Measurements from ENCODE around the gene IDE.
"Not testable (repeated sequence)": the region's sequence is repeated elsewhere in the genome, so short reads cannot be mapped to it uniquely, and the experiment has no call there.

Gene IDE

DNA sequence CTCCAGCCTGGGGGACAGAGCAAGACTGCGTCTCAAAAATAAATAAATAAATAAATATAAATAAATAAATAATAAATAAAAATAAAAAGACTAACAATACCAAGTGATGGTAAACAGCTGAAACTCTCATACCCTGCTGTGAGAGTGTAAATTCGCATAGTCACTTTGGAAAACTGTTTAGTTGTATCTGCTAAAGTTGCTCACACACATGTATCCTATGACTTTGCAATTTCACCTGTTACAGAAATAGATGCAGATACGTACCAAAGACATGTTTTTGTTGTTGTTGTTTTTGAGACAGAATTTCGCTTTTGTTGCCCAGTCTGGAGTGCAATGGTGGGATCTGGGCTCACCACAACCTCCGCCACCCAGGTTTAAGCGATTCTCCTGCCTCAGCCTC is 135.7 kb downstream of the IDE start:
- no peak overlapping the region for H3K4me3 ChIP-seq (ENCODE audit: insufficient read depth, low read length, poor library complexity, severe bottlenecking)
- H3K9me3 ChIP-seq (ENCODE audit: insufficient read depth, low read length): no peaks in the 10 kb centered on the region
- no peak overlapping the region for H3K9ac ChIP-seq (ENCODE audit: low read length)
- H3K36me3 ChIP-seq (ENCODE audit: low read length): no peaks in the 10 kb centered on the region
- no peak overlapping the region for H3K4me2 ChIP-seq (ENCODE audit: low read depth, low read length, poor library complexity, severe bottlenecking)
- no peak overlapping the region for H3K27ac ChIP-seq (ENCODE audit: low read depth, low read length)
- H3K27me3 ChIP-seq (ENCODE audit: low read length): no peaks in the 10 kb centered on the region
- H3K79me2 ChIP-seq (ENCODE audit: insufficient read depth, low read length): no peaks in the 10 kb centered on the region
- TF ChIP-seq, protein P1, sequence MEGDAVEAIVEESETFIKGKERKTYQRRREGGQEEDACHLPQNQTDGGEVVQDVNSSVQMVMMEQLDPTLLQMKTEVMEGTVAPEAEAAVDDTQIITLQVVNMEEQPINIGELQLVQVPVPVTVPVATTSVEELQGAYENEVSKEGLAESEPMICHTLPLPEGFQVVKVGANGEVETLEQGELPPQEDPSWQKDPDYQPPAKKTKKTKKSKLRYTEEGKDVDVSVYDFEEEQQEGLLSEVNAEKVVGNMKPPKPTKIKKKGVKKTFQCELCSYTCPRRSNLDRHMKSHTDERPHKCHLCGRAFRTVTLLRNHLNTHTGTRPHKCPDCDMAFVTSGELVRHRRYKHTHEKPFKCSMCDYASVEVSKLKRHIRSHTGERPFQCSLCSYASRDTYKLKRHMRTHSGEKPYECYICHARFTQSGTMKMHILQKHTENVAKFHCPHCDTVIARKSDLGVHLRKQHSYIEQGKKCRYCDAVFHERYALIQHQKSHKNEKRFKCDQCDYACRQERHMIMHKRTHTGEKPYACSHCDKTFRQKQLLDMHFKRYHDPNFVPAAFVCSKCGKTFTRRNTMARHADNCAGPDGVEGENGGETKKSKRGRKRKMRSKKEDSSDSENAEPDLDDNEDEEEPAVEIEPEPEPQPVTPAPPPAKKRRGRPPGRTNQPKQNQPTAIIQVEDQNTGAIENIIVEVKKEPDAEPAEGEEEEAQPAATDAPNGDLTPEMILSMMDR (IDR thresholded peaks at IDR 0.05; ENCODE audit: insufficient read depth, low read length, poor library complexity, severe bottlenecking): no peak
- TF ChIP-seq EZH2phosphoT487 (conservative IDR thresholded peaks at IDR 0.05; ENCODE audit: low read length): no peak
- no peaks in the 10 kb centered on the region for H4K20me1 ChIP-seq (ENCODE audit: low read depth, low read length)
- H3F3A ChIP-seq (ENCODE audit: insufficient read depth): no peaks in the 10 kb centered on the region
- H2AFZ ChIP-seq (ENCODE audit: low read depth, low read length, severe bottlenecking): no peak overlapping the region
- H3K9me2 ChIP-seq (replicated peaks; ENCODE audit: insufficient read depth, low read length): no peaks in the 10 kb centered on the region

DNA sequence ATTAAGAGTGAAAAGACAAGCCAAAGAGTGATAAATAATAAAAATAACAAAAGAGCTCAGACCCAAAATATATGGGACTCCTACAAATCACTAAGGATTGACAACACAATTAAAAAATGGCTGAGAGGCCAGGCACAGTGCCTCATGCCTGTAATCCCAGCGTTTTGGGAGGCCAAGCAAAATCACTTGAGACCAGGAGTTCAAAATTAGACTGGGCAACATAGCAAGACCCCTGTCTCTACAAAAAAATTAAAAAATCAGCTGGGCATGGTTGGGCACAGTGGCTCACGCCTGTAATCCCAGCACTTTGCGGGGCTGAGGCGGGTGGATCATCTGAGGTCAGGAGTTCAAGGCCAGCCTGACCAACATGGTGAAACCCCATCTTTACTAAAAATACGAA is 137.3 kb downstream of the IDE start:
- TF ChIP-seq, protein P1 (IDR thresholded peaks at IDR 0.05; ENCODE audit: insufficient read depth, low read length, poor library complexity, severe bottlenecking): no peak
- TF ChIP-seq EZH2phosphoT487 (conservative IDR thresholded peaks at IDR 0.05; ENCODE audit: low read length): no peak
- Histone ChIP-seq H3K4me2 (ENCODE audit: low read depth, low read length, poor library complexity, severe bottlenecking) (no peak overlapping the region), H2AFZ (ENCODE audit: low read depth, low read length, severe bottlenecking) (no peak overlapping the region), H3K36me3 (ENCODE audit: low read length) (no peaks in the 10 kb centered on the region), H3F3A (ENCODE audit: insufficient read depth) (no peaks in the 10 kb centered on the region), H3K4me3 (ENCODE audit: insufficient read depth, low read length, poor library complexity, severe bottlenecking) (no peak overlapping the region), H3K27me3 (ENCODE audit: low read length) (no peaks in the 10 kb centered on the region), H3K9me2 (replicated peaks; ENCODE audit: insufficient read depth, low read length) (no peaks in the 10 kb centered on the region), H3K9ac (ENCODE audit: low read length) (no peak overlapping the region), H3K79me2 (ENCODE audit: insufficient read depth, low read length) (no peaks in the 10 kb centered on the region), H3K9me3 (ENCODE audit: insufficient read depth, low read length) (no peaks in the 10 kb centered on the region), H3K27ac (ENCODE audit: low read depth, low read length) (no peak overlapping the region), H4K20me1 (ENCODE audit: low read depth, low read length) (no peaks in the 10 kb centered on the region)

DNA sequence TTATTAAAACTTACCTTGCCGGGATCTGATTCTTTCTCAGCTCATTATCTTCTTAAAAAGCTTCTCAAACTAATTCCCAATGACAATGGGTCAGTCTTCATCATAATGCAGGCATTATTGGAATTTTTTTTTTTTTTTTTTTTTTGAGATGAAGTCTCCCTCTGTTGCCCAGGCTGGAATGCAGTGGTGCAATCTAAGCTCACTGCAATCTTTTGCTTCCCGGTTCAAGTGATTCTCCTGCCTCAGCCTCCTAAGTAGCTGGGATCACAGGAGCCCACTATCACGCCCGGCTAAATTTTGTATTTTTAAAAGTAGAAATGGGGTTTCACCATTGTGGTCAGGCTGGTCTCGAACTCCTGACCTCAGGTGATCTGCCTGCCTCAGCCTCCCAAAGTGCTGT is 137.8 kb downstream of the IDE start:
- H4K20me1 ChIP-seq (ENCODE audit: low read depth, low read length); H3K27me3 ChIP-seq (ENCODE audit: low read length): not testable (repeated sequence)

DNA sequence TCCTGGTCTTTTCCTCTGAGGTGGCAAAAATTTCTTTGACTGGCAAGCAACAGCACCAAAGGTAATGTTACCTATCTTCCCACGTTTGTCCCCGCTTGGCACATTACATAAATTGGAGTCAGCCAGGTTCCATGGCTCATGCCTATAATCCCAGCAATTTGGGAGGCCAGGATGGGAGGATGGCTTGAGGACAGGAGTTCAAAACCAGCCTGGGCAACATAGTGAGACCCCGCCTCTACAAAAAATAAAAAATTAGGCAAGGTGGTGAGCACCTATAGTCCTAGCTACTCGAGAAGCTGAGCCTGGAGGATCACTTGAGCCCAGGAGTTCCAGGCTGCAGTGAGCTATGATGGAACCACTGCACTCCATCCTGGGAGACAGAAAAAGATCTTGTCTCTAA is 139.5 kb downstream of the IDE start:
- Histone ChIP-seq H3K36me3 (ENCODE audit: low read length) (no peaks in the 10 kb centered on the region), H3K9ac (ENCODE audit: low read length) (no peak overlapping the region), H3K27me3 (ENCODE audit: low read length) (no peaks in the 10 kb centered on the region), H3K4me2 (ENCODE audit: low read depth, low read length, poor library complexity, severe bottlenecking) (no peak overlapping the region), H3F3A (ENCODE audit: insufficient read depth) (no peaks in the 10 kb centered on the region), H2AFZ (ENCODE audit: low read depth, low read length, severe bottlenecking) (no peak overlapping the region), H3K4me3 (ENCODE audit: insufficient read depth, low read length, poor library complexity, severe bottlenecking) (no peak overlapping the region), H4K20me1 (ENCODE audit: low read depth, low read length) (no peaks in the 10 kb centered on the region), H3K9me2 (replicated peaks; ENCODE audit: insufficient read depth, low read length) (no peaks in the 10 kb centered on the region), H3K79me2 (ENCODE audit: insufficient read depth, low read length) (no peaks in the 10 kb centered on the region), H3K9me3 (ENCODE audit: insufficient read depth, low read length) (no peaks in the 10 kb centered on the region), H3K27ac (ENCODE audit: low read depth, low read length) (no peak overlapping the region)
- no peak for TF ChIP-seq EZH2phosphoT487 (conservative IDR thresholded peaks at IDR 0.05; ENCODE audit: low read length)
- TF ChIP-seq, protein P1 (IDR thresholded peaks at IDR 0.05; ENCODE audit: insufficient read depth, low read length, poor library complexity, severe bottlenecking): no peak

More for the DNA sequence above, 137.8 kb downstream of the IDE start:
- not testable (repeated sequence) for H3K36me3 ChIP-seq (ENCODE audit: low read length); H3K4me3 ChIP-seq (ENCODE audit: insufficient read depth, low read length, poor library complexity, severe bottlenecking); H3K9me3 ChIP-seq (ENCODE audit: insufficient read depth, low read length); H3F3A ChIP-seq (ENCODE audit: insufficient read depth); H3K4me2 ChIP-seq (ENCODE audit: low read depth, low read length, poor library complexity, severe bottlenecking); H3K79me2 ChIP-seq (ENCODE audit: insufficient read depth, low read length); H2AFZ ChIP-seq (ENCODE audit: low read depth, low read length, severe bottlenecking); H3K9ac ChIP-seq (ENCODE audit: low read length); H3K27ac ChIP-seq (ENCODE audit: low read depth, low read length); H3K9me2 ChIP-seq (replicated peaks; ENCODE audit: insufficient read depth, low read length)
